Transverse colon (tissue), 4 donors: Measurements from ENCODE around the gene TEX36. TPM values are rescaled to one million over a fixed set of nuclear protein-coding genes. Genes with fewer than 3 reads are reported as not detected.

Experiments
- DNase-seq: peaks from one replicate; pipeline ENCODE4 v3.0.0-alpha.2; 2019
- H3K27ac ChIP-seq, 4 donors: fragments of 200-600 bp; sonication (generic); 2 replicates each; pipeline ENCODE4 v1.5.1; 2016 to 2018; ENCODE audit warnings: inconsistent platforms in 4 of 4
- H3K27me3 ChIP-seq: fragments of 200-600 bp; sonication (generic); 2 replicates; pipeline ENCODE4 v1.5.1; 2017; ENCODE audit warnings: inconsistent platforms
- H3K36me3 ChIP-seq, 4 donors: fragments of 200-600 bp; sonication (generic); 2 replicates each; pipeline ENCODE4 v1.5.1; 2017 to 2019; ENCODE audit warnings: inconsistent platforms in 4 of 4
- H3K4me1 ChIP-seq, 4 donors: fragments of 200-600 bp; sonication (generic); 2 replicates each; pipeline ENCODE4 v1.5.1; 2017 to 2020; ENCODE audit warnings: inconsistent platforms in 4 of 4
- H3K4me3 ChIP-seq, 4 donors: fragments of 200-600 bp; sonication (generic); 1 replicate in 1 of 4; 2 replicates in 3 of 4; pipeline versions ENCODE4 v1.5.1 to v1.6.1; 2017 to 2019; ENCODE audit warnings: inconsistent platforms in 4 of 4
- H3K9me3 ChIP-seq, 2 donors: fragments of 200-600 bp; sonication (generic); 2 replicates each; pipeline ENCODE4 v1.5.1; 2017 to 2019; ENCODE audit warnings: inconsistent platforms in 2 of 2
- EP300 ChIP-seq: sonication (generic); formaldehyde crosslinking; IDR thresholded peaks from one replicate; pipeline ENCODE4 v1.6.1; 2017; ENCODE audit warnings: antibody characterized with exemption, low read depth
- POLR2A ChIP-seq: fragments of 450-650 bp; IDR thresholded peaks from one replicate; pipeline ENCODE4 v1.6.1; 2016; ENCODE audit warnings: antibody characterized with exemption, mild to moderate bottlenecking, moderate library complexity
- POLR2AphosphoS5 ChIP-seq, 3 donors: sonication (generic); formaldehyde crosslinking; IDR thresholded peaks; one replicate each; pipeline ENCODE4 v1.6.1; 2016; ENCODE audit warnings: antibody characterized with exemption in 3 of 3
- WGBS, 2 donors: methylation state at CpG; one replicate each; pipeline ENCODE4 v1.1.5; 2018; ENCODE audit warnings: low coverage in 1 of 2; 5-methylcytosine and 5-hydroxymethylcytosine counted together
- in situ Hi-C, 4 donors: fragments of 200-750 bp; cut with MboI; loops; one replicate each; pipeline versions ENCODE4 v1.15.0 to v1.15.1; 2017; ENCODE audit warnings: low sequenced_read_pairs in 3 of 4, low pct_ligation_motif_present in 1 of 4, low pct_unique_long_range_greater_than_20kb in 1 of 4
- intact Hi-C: fragments of 100-400 bp; cut with DNase I; formaldehyde crosslinking; loops from one replicate; pipeline ENCODE4 v1.15.1; 2023; ENCODE audit warnings: low total_unique reads
- total RNA-seq, 4 donors: library from RNA; depleted of rRNA; stranded (reverse); fragments of >200 nt; gene quantifications; one replicate each; pipeline ENCODE4 v1.1.0, GENCODE V29; 2016
- TF ChIP-seq, protein P1 (sequence below), 5 experiments: fragments of 200-600 bp in 3 of 5; fragments of 450-650 bp in 2 of 5; sonication (generic) in 3 of 5; IDR thresholded peaks; 1 replicate in 2 of 5; 2 replicates in 3 of 5; pipeline ENCODE4 v1.5.1; 2016 to 2017; ENCODE audit warnings: antibody characterized with exemption in 5 of 5, inconsistent platforms in 3 of 5, mild to moderate bottlenecking in 2 of 5, moderate library complexity in 1 of 5

TEX36 gene
- total RNA-seq, 4 donors from 2014 or later: not detected

DNA sequence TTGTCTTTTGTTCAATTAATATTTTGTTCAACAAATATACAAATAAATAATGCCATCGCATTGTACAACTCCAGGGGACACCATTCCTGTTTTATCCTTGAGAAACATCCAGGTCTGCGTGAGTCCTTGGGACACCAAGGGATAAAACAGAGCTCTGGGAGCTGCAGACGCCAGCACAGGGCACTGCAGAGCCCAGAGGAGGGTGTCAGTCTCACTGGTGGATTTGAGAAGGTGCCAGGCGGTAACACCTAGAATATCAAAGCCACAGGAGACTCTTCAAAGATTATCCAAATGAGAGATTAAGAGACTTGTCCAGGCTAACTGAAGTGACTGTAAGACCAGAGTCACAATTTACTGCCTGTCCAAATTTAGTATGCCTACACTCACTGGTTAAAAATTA lies 55.3 kb downstream of the TEX36 start:
- Histone ChIP-seq H3K27ac (no peak overlapping the region), H3K4me3 (no peak overlapping the region), H3K36me3 (no peaks in the 10 kb centered on the region), H3K4me1 (no peaks in the 10 kb centered on the region), H3K9me3 (no peaks in the 10 kb centered on the region), H3K27me3 (no peaks in the 10 kb centered on the region)
- intact Hi-C loops: no loop called here
- WGBS, 2 donors: 81 to 100% methylated on average over 1 to 4 of the region's 4 CpGs
- no peak for DNase-seq
- TF ChIP-seq EP300 (no peak), POLR2AphosphoS5 (IDR thresholded peaks at IDR 0.05) (no peak), POLR2A (no peak)
- TF ChIP-seq, protein P1, sequence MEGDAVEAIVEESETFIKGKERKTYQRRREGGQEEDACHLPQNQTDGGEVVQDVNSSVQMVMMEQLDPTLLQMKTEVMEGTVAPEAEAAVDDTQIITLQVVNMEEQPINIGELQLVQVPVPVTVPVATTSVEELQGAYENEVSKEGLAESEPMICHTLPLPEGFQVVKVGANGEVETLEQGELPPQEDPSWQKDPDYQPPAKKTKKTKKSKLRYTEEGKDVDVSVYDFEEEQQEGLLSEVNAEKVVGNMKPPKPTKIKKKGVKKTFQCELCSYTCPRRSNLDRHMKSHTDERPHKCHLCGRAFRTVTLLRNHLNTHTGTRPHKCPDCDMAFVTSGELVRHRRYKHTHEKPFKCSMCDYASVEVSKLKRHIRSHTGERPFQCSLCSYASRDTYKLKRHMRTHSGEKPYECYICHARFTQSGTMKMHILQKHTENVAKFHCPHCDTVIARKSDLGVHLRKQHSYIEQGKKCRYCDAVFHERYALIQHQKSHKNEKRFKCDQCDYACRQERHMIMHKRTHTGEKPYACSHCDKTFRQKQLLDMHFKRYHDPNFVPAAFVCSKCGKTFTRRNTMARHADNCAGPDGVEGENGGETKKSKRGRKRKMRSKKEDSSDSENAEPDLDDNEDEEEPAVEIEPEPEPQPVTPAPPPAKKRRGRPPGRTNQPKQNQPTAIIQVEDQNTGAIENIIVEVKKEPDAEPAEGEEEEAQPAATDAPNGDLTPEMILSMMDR (IDR thresholded peaks at IDR 0.05): no peak
- in situ Hi-C loops: no loop called here

DNA sequence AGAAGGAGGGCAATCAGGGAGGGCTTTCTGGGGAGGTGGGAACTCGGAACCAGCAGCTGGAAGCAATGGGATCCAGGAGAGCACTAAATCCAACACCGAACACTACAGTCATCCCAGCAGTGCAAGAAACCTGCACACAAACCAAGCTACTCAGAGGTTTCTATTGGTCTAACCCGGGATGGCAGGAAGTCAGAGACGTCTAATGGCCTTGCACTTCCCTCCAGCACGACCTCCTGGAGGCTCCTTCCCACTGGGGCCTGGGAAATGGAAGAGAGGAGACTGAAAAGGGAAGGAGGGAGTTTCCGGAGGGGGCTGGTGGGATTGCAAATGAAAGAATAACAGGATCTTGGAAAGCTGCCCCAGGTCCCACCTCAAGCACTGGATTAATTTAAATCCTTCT lies 56.3 kb downstream of the TEX36 start:
- Histone ChIP-seq H3K4me3 (no peak overlapping the region), H3K27me3 (no peaks in the 10 kb centered on the region), H3K27ac (no peak overlapping the region), H3K4me1 (no peaks in the 10 kb centered on the region), H3K36me3 (no peaks in the 10 kb centered on the region), H3K9me3 (no peaks in the 10 kb centered on the region)
- WGBS, 2 donors: 54% methylated on average over 6 of the region's 6 CpGs; no CpG with 5 or more reads in 1 of the 2 donors
- intact Hi-C loops (no loop called here), in situ Hi-C loops (no loop called here)
- DNase-seq: no peak
- TF ChIP-seq POLR2AphosphoS5 (IDR thresholded peaks at IDR 0.05) (no peak), EP300 (no peak), POLR2A (no peak)
- TF ChIP-seq, protein P1 (IDR thresholded peaks at IDR 0.05): no peak

DNA sequence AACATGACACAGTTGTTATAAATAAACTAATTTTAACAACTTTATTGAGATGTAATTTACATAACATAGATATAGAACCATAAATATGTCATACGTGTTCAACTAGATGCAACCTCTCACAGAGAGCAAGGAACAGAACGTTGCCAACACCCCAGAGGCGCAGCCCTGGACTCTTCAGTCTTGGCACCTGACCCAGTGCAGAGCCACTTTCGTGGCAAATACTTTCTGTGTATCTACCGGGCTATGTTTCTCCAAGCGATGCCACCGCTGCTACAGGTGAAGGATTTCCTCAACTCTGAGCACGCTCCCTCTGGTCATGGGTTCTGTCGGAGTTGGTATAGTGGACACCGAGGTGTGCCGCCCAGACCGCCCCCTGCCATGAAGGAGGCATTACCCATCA lies 57.4 kb downstream of the TEX36 start:
- in situ Hi-C loops (no loop called here), intact Hi-C loops (no loop called here)
- Histone ChIP-seq H3K27me3 (no peaks in the 10 kb centered on the region), H3K4me3 (no peak overlapping the region), H3K9me3 (no peaks in the 10 kb centered on the region), H3K4me1 (no peaks in the 10 kb centered on the region), H3K27ac (no peak overlapping the region), H3K36me3 (no peaks in the 10 kb centered on the region)
- no peak for DNase-seq
- WGBS, 2 donors: 33 to 70% methylated on average over 1 to 12 of the region's 12 CpGs
- TF ChIP-seq POLR2A (no peak), POLR2AphosphoS5 (IDR thresholded peaks at IDR 0.05) (no peak), EP300 (no peak)
- TF ChIP-seq, protein P1 (IDR thresholded peaks at IDR 0.05): no peak

DNA sequence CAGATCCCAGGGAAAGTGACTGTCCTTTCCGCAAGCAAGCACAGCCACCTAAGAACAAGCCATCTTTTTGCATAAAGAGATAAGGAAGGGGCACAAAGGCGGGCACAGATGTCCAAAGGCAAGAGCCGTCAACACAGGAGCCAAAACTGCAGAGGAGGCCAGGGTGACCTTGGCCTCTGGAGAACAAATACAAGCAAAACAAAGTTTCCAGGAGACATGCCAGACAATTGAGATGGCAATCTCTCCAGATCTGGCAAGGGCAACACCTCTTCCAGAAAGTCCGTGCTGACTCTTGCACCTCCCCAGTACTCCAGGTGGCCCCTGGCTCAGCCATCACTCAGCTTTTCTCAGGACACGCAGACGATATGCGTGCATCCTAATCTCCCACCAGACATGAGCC lies 58.2 kb downstream of the TEX36 start:
- H3K4me1 ChIP-seq: no peaks in the 10 kb centered on the region
- TF ChIP-seq POLR2A (no peak), POLR2AphosphoS5 (IDR thresholded peaks at IDR 0.05) (no peak)
- H3K27me3 ChIP-seq: no peaks in the 10 kb centered on the region
- H3K27ac ChIP-seq: no peak overlapping the region
- intact Hi-C loops: no loop called here
- no peak for DNase-seq
- WGBS, 2 donors: 80 to 86% methylated on average over 1 to 7 of the region's 7 CpGs
- H3K4me3 ChIP-seq: no peak overlapping the region
- no peaks in the 10 kb centered on the region for H3K36me3 ChIP-seq
- no peaks in the 10 kb centered on the region for H3K9me3 ChIP-seq
- in situ Hi-C loops: no loop called here

DNA sequence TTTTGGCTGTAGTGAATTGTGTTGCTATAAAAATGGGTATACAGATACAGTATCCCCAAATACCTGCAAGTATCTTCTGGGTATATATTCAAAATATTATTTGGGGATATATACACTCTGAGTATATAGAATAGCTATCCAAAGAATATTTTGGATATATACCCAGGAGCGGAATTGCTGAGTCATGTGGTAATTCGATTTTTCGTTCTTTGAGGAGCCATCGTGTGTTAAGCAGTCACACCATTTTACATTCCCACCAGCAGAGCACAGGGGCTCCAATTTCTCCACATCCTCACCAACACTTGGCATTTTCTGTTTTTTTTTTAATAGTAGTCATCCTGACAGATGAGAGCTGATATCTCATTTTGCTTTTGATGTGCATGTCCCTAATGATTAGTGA lies 61.9 kb downstream of the TEX36 start:
- Histone ChIP-seq H3K27me3 (no peaks in the 10 kb centered on the region), H3K4me1 (no peaks in the 10 kb centered on the region), H3K36me3 (no peaks in the 10 kb centered on the region), H3K4me3 (no peak overlapping the region), H3K27ac (no peak overlapping the region), H3K9me3 (no peaks in the 10 kb centered on the region)
- 89 to 90% methylated on average over 4 of the region's 4 CpGs for WGBS, 2 donors
- no peak for DNase-seq
- TF ChIP-seq EP300: no peak
- no peak for TF ChIP-seq POLR2A
- TF ChIP-seq, protein P1 (IDR thresholded peaks at IDR 0.05): no peak
- no peak for TF ChIP-seq POLR2AphosphoS5 (IDR thresholded peaks at IDR 0.05)
- intact Hi-C loops: no loop called here
- in situ Hi-C loops: no loop called here
